Parietal lobe (tissue), 2 donors: ENCODE data around the gene STRIP2. TPM values are rescaled to one million over a fixed set of nuclear protein-coding genes. Genes with fewer than 3 reads are reported as not detected.

Experiments used
- small RNA-seq: library from RNA; depleted of rRNA; stranded (forward); fragments of <200 nt; gene quantifications from one replicate; pipeline ENCODE3, GENCODE V24; 2014; ENCODE audit warnings: low replicate concordance
- total RNA-seq: library from RNA; depleted of rRNA; stranded (reverse); fragments of >200 nt; gene quantifications from one replicate; pipeline ENCODE4 v1.2.3, GENCODE V29; 2014

The STRIP2 gene, protein sequence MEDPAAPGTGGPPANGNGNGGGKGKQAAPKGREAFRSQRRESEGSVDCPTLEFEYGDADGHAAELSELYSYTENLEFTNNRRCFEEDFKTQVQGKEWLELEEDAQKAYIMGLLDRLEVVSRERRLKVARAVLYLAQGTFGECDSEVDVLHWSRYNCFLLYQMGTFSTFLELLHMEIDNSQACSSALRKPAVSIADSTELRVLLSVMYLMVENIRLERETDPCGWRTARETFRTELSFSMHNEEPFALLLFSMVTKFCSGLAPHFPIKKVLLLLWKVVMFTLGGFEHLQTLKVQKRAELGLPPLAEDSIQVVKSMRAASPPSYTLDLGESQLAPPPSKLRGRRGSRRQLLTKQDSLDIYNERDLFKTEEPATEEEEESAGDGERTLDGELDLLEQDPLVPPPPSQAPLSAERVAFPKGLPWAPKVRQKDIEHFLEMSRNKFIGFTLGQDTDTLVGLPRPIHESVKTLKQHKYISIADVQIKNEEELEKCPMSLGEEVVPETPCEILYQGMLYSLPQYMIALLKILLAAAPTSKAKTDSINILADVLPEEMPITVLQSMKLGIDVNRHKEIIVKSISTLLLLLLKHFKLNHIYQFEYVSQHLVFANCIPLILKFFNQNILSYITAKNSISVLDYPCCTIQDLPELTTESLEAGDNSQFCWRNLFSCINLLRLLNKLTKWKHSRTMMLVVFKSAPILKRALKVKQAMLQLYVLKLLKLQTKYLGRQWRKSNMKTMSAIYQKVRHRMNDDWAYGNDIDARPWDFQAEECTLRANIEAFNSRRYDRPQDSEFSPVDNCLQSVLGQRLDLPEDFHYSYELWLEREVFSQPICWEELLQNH
- 8.5 TPM for total RNA-seq

DNA sequence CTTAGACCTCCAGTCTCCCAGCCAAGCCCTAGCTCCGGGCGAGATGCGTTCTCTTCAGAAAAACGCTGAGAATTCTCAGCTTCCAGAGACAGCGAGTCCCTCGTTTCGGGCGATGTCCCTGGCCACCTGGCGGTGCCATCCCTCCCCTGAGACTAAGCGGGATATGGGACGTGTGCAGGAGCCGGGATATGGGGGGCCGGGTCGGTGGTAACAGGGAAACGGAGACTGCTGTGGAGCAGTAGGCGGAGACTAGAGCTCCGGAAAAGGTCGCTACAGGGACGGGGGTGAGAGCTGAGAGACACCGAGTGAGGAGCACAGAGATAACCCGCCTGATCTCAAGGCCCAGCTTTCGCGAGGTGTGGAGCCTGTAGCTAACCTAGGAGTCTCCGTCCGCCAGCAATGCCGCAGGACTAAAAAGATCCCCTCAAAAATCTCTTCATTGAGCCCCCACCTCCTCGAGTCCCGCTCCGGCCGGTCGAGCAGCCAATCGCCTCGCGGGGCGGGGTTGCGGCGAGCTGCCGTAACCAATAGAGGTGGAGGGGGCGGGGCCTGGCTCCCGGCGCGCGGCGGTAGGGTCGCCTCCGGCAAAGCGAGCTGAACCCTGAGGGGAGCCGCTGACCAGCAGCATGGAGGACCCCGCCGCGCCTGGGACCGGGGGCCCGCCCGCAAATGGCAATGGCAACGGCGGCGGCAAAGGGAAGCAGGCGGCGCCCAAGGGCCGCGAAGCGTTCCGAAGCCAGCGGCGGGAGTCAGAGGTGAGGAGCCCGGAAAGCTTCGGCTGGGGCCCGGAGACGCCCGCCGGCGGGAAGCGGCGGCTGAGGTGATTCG lies at the start of gene STRIP2:
TSS of gene STRIP2 (plus strand) at position 586 of the 828 bp plus-strand sequence. CDS start at position 627, 41 bp downstream.

DNA sequence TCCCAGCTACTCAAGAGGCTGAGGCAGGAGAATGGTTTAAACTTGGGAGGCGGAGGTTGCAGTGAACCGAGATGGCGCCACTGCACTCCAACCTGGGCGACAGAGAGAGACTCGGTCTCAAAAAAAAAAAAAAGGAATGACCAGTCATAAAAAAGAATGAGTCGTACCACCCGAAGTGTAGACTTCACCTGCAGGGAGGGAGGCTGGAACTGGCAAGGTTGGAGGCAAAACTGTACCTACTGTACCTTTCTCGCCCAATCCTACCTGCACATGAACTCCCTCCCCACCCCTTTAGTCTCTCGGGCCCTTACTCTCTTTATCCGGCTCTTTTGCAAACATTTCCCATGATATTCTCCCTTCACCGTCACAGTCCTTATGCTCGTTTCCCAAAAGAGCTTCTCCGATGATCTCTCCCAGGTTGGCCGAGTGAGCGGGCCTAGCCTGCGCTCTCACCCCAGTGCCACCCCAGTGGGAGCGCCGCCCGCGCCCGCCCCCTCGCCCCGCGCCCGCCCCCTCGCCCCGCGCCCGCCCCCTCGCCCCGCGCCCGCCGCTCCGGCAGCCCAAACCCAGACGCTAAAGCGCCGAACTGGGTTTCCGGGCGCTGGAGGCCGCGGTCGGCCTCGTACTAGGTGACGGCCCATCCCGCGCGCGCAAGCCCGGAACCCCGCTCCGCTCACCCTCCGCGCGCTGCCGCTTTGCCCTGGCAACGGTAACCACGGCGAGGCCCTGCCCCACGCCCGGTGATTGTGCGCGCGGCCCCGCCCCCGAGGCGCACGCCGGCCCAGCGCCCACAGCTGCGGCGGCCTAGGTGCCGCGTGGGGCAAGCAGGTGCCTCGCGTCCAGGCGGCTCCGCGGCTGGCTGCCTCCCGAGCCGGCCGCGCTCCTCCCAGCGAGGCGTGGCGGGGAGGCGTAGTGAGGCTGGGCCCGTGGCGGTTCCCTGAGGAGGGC lies 67.8 kb downstream of the STRIP2 start, which contains the start of gene SMKR1:
TSS of gene SMKR1 (plus strand) at position 772 of the 948 bp plus-strand sequence. CDS start 294 bp downstream, outside the sequence.

Small RNAs within 50 kb of the gene (small RNA-seq; reads per million reads assigned to genes)
- gene AC009244.1 = not detected
- gene RNU1-72P = not detected
- gene SNRPGP3 = not detected

Other genes with a start within 250 kb of the STRIP2 start
- gene SMO, start 245.8 kb upstream of the STRIP2 start, total RNA-seq = 15.0 TPM
- 34.1 TPM for gene AHCYL2, start 209.4 kb upstream of the STRIP2 start, total RNA-seq
- 1.9 TPM for gene SMKR1, start 68.1 kb downstream of the STRIP2 start, total RNA-seq
- gene NRF1, start 177.3 kb downstream of the STRIP2 start, total RNA-seq = 42.9 TPM